Midbrain (tissue), 1 donor: ENCODE measurements around the gene TRMT1.
A peak's percentile ranks its signal among the peaks of the same experiment; 100 is the strongest.

Experiments
- DNase-seq: peaks from one replicate; lab custom pipeline; 2025; lab: John Stamatoyannopoulos, UW

The TRMT1 gene

GRCh38 chr19:13070425-13071140, 46.0 kb downstream of the TRMT1 start:
- DNase-seq, result no peak

GRCh38 chr19:13069415-13070359, 46.9 kb downstream of the TRMT1 start:
- no peak for DNase-seq

GRCh38 chr19:13068085-13068846, 48.3 kb downstream of the TRMT1 start:
- no peak for DNase-seq

GRCh38 chr19:13066933-13067807, 49.4 kb downstream of the TRMT1 start:
- no peak for DNase-seq

- no peak for DNase-seq
Observed at GRCh38 chr19:13066226-13066625, 50.3 kb downstream of the TRMT1 start.

- no peak for DNase-seq
Observed at GRCh38 chr19:13064092-13064489, 52.4 kb downstream of the TRMT1 start.

GRCh38 chr19:13063461-13064091, 53.0 kb downstream of the TRMT1 start:
- no peak for DNase-seq

- DNase-seq, result no peak
Observed at GRCh38 chr19:13062317-13062716, 54.2 kb downstream of the TRMT1 start.

GRCh38 chr19:13060964-13061927, 55.3 kb downstream of the TRMT1 start:
- peak; percentile 95 for DNase-seq

GRCh38 chr19:13060233-13060963, 56.1 kb downstream of the TRMT1 start:
- DNase-seq, result no peak

- DNase-seq, result no peak
Observed at GRCh38 chr19:13058951-13059660, 57.4 kb downstream of the TRMT1 start.

- no peak for DNase-seq
Observed at GRCh38 chr19:13057744-13058143, 58.8 kb downstream of the TRMT1 start.

GRCh38 chr19:13057147-13057572, 59.4 kb downstream of the TRMT1 start:
- DNase-seq, result no peak

GRCh38 chr19:13056052-13056660, 60.4 kb downstream of the TRMT1 start:
- no peak for DNase-seq

- no peak for DNase-seq
Observed at GRCh38 chr19:13055213-13056051, 61.1 kb downstream of the TRMT1 start.
